ENCODE results near the gene TP63.

The TP63 gene

DNA sequence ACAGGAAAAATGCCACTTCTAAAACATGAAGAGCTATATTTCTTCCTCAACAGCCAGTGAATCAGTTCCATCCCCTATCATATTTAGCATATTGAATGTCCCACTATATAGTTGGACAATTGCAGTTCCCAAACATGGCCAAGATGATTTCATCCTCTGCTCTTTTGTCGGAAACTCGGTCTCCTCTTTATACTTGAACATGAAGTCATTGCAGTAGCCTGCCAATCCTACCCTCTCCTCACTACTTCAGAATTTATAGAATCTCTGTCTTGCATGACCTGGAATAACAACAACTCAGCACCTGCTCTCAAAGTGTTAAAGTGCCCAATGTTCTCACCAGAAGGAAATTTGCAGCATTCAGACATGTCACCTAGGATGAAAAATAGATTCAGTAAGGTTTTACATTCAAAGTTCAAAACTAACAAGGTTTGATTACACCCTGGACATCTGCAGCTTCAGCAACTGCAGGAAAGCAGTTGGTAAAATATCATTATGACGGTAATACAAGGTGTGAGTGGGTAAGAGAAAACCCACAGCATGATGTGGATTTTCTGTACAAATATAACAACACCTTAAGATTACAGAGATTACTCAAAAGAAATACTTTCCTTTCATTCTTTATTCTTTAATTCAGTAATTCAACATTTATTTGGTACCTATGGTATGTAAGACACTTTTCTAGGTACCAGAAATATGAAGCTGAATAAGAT lies 52.5 kb downstream of the TP63 start:
- Mint-ChIP-seq H3K4me3 (no peak overlapping the region), H3K27me3 (no peaks in the 10 kb centered on the region), H3K27ac (no peak overlapping the region), H3K36me3 (no peaks in the 10 kb centered on the region), H3K9me3 (peaks cover 1% of the 10 kb centered on the region), H3K4me1 (no peaks in the 10 kb centered on the region)
- no peak for DNase-seq
- CTCF ChIA-PET, result no interaction called here

DNA sequence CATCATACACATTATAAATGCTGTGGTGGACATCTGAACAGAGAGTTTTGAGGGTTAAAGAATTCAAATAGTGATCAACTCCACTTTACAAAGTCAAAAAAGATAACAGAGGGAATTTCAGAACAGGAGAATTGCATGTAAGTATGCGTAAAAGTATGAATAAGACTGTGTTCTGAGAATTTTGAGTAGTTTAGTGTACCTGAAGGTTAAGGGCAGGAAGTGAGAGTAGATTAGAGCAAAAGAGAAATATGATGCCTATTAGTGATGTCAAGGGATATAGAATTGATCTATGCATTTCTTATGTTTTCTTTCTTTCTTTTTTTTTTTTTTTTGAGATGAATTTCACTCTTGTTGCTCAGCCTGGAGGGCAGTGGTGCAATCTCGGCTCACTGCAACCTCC lies 53.1 kb downstream of the TP63 start:
- H3K27ac Mint-ChIP-seq, result no peak overlapping the region

DNA sequence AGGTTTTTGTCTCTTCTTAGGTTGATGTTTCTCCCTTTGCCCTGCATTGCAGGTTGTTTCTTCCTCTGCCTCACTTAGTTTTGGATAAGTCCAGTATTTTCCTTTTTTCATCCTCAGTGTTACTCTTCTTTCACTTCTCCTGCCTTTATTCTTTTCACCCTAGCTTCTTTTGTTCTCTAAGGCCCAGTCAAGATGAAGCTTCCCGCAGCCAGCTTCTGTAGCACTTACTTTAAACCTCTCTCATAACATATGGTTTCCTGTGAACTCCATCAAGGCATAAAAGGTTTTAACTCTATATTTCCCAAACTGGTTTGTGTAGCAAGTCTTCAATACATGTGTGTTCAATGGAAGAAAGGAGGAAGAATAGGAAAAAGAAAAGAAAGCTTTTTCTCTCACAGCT lies 54.1 kb downstream of the TP63 start:
- H3K36me3 Mint-ChIP-seq, result no peaks in the 10 kb centered on the region
- H3K27me3 Mint-ChIP-seq, result no peaks in the 10 kb centered on the region
- DNase-seq, result no peak
- no peak overlapping the region for H3K27ac Mint-ChIP-seq
- H3K4me3 Mint-ChIP-seq, result no peak overlapping the region
- H3K4me1 Mint-ChIP-seq, result no peaks in the 10 kb centered on the region
- CTCF ChIA-PET, result no interaction called here
- H3K9me3 Mint-ChIP-seq, result peaks cover 1% of the 10 kb centered on the region

More for the DNA sequence above, 53.1 kb downstream of the TP63 start:
- no peaks in the 10 kb centered on the region for H3K27me3 Mint-ChIP-seq
- no peaks in the 10 kb centered on the region for H3K4me1 Mint-ChIP-seq
- CTCF ChIA-PET, result no interaction called here
- DNase-seq, result no peak
- no peaks in the 10 kb centered on the region for H3K36me3 Mint-ChIP-seq
- no peak overlapping the region for H3K4me3 Mint-ChIP-seq
- peaks cover 1% of the 10 kb centered on the region for H3K9me3 Mint-ChIP-seq

DNA sequence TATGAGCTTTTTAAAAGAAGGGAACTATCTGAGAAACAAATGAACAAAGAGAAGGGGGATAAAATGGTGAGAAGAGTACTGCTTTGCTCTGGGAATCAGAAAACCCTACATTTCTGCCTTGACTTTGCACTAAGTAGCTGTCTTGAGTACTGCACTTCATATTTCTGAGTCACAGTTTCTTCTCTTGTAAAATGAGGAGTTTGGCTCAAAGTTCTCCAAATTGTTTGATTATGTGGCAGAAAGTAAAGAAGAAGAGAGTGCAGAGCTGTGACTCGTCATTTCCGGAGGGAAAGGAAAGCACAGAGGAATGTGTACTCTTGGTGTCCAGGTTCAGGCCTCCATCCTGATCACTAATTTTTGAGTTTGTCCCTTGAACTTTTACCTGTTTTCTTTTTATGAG lies 54.7 kb downstream of the TP63 start:
- peaks cover 1% of the 10 kb centered on the region for H3K9me3 Mint-ChIP-seq
- no peaks in the 10 kb centered on the region for H3K4me1 Mint-ChIP-seq
- H3K4me3 Mint-ChIP-seq, result no peak overlapping the region
- CTCF ChIA-PET, result interaction anchor here (1.3 kb wide), 1 partner anchor 19 kb away, joined by 3 read pairs; no protein-coding TSS in a partner anchor
- no peak overlapping the region for H3K27ac Mint-ChIP-seq
- DNase-seq, result no peak
- no peaks in the 10 kb centered on the region for H3K27me3 Mint-ChIP-seq
- H3K36me3 Mint-ChIP-seq, result no peaks in the 10 kb centered on the region

DNA sequence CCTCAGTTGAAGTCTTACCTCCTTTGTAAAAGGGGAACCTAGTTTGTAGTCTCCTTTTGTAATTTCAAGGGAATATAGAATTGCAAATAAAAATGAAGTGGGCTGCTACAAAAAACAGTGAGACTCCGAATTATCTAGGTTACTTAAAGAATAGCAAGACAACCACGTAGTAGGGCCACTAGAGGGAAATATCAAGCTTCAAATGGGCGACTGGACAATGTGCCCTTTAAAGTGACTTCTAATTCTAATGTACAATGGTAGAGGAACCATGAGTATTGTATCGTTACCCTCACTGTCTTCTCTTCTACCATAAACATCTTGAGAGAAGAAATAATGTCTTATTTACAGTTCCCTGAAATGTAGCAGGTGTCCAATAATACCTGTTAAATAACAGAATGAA lies 56.3 kb downstream of the TP63 start:
- no peak for DNase-seq

DNA sequence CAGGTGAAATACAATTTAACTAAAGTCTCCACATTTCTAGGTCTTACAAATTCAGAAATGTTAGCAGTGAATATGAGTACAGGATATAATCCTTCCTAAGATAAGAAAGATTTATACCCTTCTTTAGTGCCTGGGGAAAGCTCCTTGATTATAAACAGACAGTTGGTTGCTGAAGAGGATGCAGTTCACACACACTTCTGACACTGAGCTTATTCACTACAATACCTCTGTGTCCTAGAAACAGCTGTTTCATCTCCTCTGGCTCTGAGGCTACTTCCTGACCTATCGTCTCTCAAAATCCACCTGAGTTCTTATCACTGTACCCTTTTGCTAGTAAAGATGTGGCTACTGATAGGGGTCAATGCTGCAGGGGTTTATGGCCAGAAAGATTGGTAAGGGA lies 57.1 kb downstream of the TP63 start:
- no peak for DNase-seq
- Mint-ChIP-seq H3K4me1 (no peaks in the 10 kb centered on the region), H3K9me3 (no peaks in the 10 kb centered on the region), H3K36me3 (no peaks in the 10 kb centered on the region), H3K4me3 (no peak overlapping the region), H3K27ac (no peak overlapping the region), H3K27me3 (no peaks in the 10 kb centered on the region)
- CTCF ChIA-PET, result no interaction called here

More for the DNA sequence above, 56.3 kb downstream of the TP63 start:
- no peak overlapping the region for H3K4me3 Mint-ChIP-seq
- no peaks in the 10 kb centered on the region for H3K4me1 Mint-ChIP-seq
- H3K36me3 Mint-ChIP-seq, result no peaks in the 10 kb centered on the region
- H3K27me3 Mint-ChIP-seq, result no peaks in the 10 kb centered on the region
- CTCF ChIA-PET, result no interaction called here
- no peaks in the 10 kb centered on the region for H3K9me3 Mint-ChIP-seq
- H3K27ac Mint-ChIP-seq, result no peak overlapping the region

DNA sequence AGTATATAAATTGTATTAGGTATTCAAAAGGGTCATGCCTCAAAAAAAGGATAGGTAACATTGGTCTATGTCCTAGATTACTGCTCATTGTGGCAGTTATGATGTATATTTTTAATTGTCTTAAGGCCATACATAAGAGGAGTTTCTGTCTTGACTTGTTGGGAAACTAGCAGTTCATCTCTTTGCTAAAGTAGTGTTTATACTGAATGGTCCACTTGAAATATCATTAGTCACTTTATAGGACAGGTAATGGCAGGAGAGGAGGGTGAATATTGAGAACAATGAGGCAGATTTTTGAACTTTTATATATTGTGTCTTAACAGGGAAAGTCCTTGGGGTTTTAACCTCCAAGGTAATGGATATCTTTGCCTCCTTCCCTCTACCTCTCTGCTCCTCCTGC lies 58.4 kb downstream of the TP63 start:
- no peak for DNase-seq
- Mint-ChIP-seq H3K27me3 (no peaks in the 10 kb centered on the region), H3K27ac (no peak overlapping the region), H3K9me3 (no peaks in the 10 kb centered on the region), H3K4me1 (no peaks in the 10 kb centered on the region), H3K36me3 (no peaks in the 10 kb centered on the region), H3K4me3 (no peak overlapping the region)
- CTCF ChIA-PET, result no interaction called here

DNA sequence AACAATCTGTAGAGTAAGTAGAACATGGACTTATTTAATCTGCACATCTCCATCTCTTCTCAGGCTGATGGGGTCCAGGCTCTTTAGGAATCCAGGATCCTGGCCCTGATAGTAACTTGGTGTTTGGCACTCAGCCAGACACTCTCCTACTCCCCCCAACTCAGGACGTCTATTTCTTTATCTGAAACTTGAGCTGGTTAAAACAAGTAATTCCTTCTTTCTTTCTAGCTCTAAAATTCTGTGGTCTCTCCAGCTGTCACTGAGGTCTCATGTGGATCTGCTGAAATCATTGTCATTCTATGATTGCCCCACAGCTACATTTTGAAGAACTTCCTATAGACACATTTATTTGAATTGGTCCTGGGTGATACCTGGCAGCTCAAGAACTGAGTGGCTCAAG lies 59.0 kb downstream of the TP63 start:
- Mint-ChIP-seq H3K4me3 (no peak overlapping the region), H3K27me3 (no peaks in the 10 kb centered on the region), H3K36me3 (no peaks in the 10 kb centered on the region), H3K27ac (no peak overlapping the region), H3K9me3 (no peaks in the 10 kb centered on the region), H3K4me1 (no peaks in the 10 kb centered on the region)
- DNase-seq, result no peak
- CTCF ChIA-PET, result no interaction called here

DNA sequence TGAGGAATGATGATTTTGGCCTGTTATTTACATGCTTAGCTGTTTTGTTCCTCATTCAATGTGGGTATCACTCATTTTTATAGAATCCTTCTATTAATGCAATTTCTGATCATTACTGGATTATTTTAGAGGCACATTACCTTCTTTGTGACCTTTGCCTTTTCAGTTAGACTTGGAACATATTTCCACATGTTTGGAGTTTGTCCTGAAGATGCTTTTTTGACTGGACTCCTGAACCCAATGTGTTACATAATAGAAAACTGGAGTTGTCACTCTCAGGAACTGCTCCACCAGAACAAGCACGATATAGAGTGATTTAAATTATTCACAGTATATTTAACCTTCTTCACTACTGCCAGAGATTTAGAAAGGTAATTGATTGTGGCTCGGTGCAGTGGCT lies 59.5 kb downstream of the TP63 start:
- CTCF ChIA-PET, result no interaction called here
- Mint-ChIP-seq H3K4me3 (no peak overlapping the region), H3K27ac (no peak overlapping the region), H3K36me3 (no peaks in the 10 kb centered on the region), H3K4me1 (no peaks in the 10 kb centered on the region), H3K27me3 (no peaks in the 10 kb centered on the region), H3K9me3 (no peaks in the 10 kb centered on the region)
- DNase-seq, result no peak

GRCh38 chr3:189695400-189695799 lies 64.2 kb downstream of the TP63 start:
- H3K9me3 Mint-ChIP-seq, result no peaks in the 10 kb centered on the region
- CTCF ChIA-PET, result no interaction called here
- no peak for DNase-seq
- H3K4me1 Mint-ChIP-seq, result no peaks in the 10 kb centered on the region
- no peaks in the 10 kb centered on the region for H3K36me3 Mint-ChIP-seq
- no peak overlapping the region for H3K4me3 Mint-ChIP-seq
- H3K27me3 Mint-ChIP-seq, result no peaks in the 10 kb centered on the region
- H3K27ac Mint-ChIP-seq, result no peak overlapping the region

GRCh38 chr3:189698811-189699210 lies 67.6 kb downstream of the TP63 start:
- no peaks in the 10 kb centered on the region for H3K4me1 Mint-ChIP-seq
- H3K36me3 Mint-ChIP-seq, result no peaks in the 10 kb centered on the region
- H3K27me3 Mint-ChIP-seq, result no peaks in the 10 kb centered on the region
- DNase-seq, result no peak
- H3K9me3 Mint-ChIP-seq, result no peaks in the 10 kb centered on the region
- no peak overlapping the region for H3K4me3 Mint-ChIP-seq
- CTCF ChIA-PET, result no interaction called here
- H3K27ac Mint-ChIP-seq, result no peak overlapping the region

GRCh38 chr3:189699885-189700284 lies 68.7 kb downstream of the TP63 start:
- no peak for DNase-seq
- no peaks in the 10 kb centered on the region for H3K27me3 Mint-ChIP-seq
- H3K27ac Mint-ChIP-seq, result no peak overlapping the region
- no peak overlapping the region for H3K4me3 Mint-ChIP-seq
- no peaks in the 10 kb centered on the region for H3K4me1 Mint-ChIP-seq
- H3K36me3 Mint-ChIP-seq, result no peaks in the 10 kb centered on the region
- CTCF ChIA-PET, result no interaction called here
- H3K9me3 Mint-ChIP-seq, result no peaks in the 10 kb centered on the region

- Mint-ChIP-seq H3K4me3 (no peak overlapping the region), H3K9me3 (no peaks in the 10 kb centered on the region), H3K36me3 (no peaks in the 10 kb centered on the region), H3K27me3 (no peaks in the 10 kb centered on the region), H3K27ac (no peak overlapping the region), H3K4me1 (no peaks in the 10 kb centered on the region)
- CTCF ChIA-PET, result no interaction called here
- DNase-seq, result no peak
Measured at GRCh38 chr3:189702066-189702646, 71.0 kb downstream of the TP63 start.

GRCh38 chr3:189703865-189704264 lies 72.7 kb downstream of the TP63 start:
- H3K36me3 Mint-ChIP-seq, result no peaks in the 10 kb centered on the region
- CTCF ChIA-PET, result no interaction called here
- no peaks in the 10 kb centered on the region for H3K27me3 Mint-ChIP-seq
- H3K9me3 Mint-ChIP-seq, result no peaks in the 10 kb centered on the region
- no peaks in the 10 kb centered on the region for H3K4me1 Mint-ChIP-seq
- H3K27ac Mint-ChIP-seq, result no peak overlapping the region
- no peak overlapping the region for H3K4me3 Mint-ChIP-seq
- DNase-seq, result no peak

- no peak overlapping the region for H3K4me3 Mint-ChIP-seq
- H3K27ac Mint-ChIP-seq, result no peak overlapping the region
- no peaks in the 10 kb centered on the region for H3K36me3 Mint-ChIP-seq
- no peak for DNase-seq
- CTCF ChIA-PET, result no interaction called here
- no peaks in the 10 kb centered on the region for H3K4me1 Mint-ChIP-seq
- H3K9me3 Mint-ChIP-seq, result no peaks in the 10 kb centered on the region
- H3K27me3 Mint-ChIP-seq, result no peaks in the 10 kb centered on the region
Measured at GRCh38 chr3:189708375-189708774, 77.2 kb downstream of the TP63 start.
